ENCODE results near the gene MAP2K7.

GRCh38 chr19:7895565-7895964 is 8.1 kb upstream of the MAP2K7 start:
- TF ChIP-seq, protein P1, sequence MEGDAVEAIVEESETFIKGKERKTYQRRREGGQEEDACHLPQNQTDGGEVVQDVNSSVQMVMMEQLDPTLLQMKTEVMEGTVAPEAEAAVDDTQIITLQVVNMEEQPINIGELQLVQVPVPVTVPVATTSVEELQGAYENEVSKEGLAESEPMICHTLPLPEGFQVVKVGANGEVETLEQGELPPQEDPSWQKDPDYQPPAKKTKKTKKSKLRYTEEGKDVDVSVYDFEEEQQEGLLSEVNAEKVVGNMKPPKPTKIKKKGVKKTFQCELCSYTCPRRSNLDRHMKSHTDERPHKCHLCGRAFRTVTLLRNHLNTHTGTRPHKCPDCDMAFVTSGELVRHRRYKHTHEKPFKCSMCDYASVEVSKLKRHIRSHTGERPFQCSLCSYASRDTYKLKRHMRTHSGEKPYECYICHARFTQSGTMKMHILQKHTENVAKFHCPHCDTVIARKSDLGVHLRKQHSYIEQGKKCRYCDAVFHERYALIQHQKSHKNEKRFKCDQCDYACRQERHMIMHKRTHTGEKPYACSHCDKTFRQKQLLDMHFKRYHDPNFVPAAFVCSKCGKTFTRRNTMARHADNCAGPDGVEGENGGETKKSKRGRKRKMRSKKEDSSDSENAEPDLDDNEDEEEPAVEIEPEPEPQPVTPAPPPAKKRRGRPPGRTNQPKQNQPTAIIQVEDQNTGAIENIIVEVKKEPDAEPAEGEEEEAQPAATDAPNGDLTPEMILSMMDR (optimal IDR thresholded peaks at IDR 0.05 in 1 of 3, IDR thresholded peaks at IDR 0.05 in 1 of 3, conservative IDR thresholded peaks at IDR 0.05 in 1 of 3; ENCODE audit: extremely low read depth in 1 of 3, insufficient read depth in 2 of 3, low read length in 3 of 3): no peak
- TF ChIP-seq EZH2 (IDR thresholded peaks at IDR 0.05; ENCODE audit: low read length): no peak
